ENCODE results near the gene RASGRP2.
A peak's percentile ranks its signal among the peaks of the same experiment; 100 is the strongest.

The RASGRP2 gene

DNA sequence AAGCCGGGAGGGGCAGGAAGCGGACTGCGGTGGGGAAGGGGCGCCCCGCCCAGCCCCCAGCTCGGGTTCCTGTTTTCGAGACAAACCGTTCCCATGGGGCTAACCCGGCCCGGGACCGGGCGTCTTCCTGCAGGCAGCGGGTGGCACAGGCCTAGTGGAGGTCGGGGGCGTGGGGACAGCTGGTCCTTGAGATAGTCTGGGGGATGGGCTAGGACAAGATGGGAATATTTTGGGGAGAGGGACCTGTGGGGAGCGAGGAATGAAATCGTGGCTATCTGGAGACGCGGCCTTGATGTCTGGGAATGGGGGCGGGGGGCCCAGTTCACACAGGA, 1.2 kb upstream of the RASGRP2 start (continued):
- no peak for TF ChIP-seq ZNF18 (tag by site-specific recombination; IDR thresholded peaks at IDR 0.05)
- peak; percentile 46; the same call in 1 of the 2 replicates for TF ChIP-seq ZBTB20 (tag by site-specific recombination; IDR thresholded peaks at IDR 0.05)
- no peak for TF ChIP-seq ZBTB48 (tag by site-specific recombination; IDR thresholded peaks at IDR 0.05)
- TF ChIP-seq ZNF747 (tag by site-specific recombination; IDR thresholded peaks at IDR 0.05), result no peak
- no peak for TF ChIP-seq ZNF560 (tag by site-specific recombination; IDR thresholded peaks at IDR 0.05; ENCODE audit: borderline replicate concordance)
- no peak for TF ChIP-seq ATF2 (tag by site-specific recombination; IDR thresholded peaks at IDR 0.05; ENCODE audit: low read depth)
- no peak for TF ChIP-seq ZNF645 (tag by site-specific recombination; IDR thresholded peaks at IDR 0.05)
- TF ChIP-seq PRDM1 (tag by site-specific recombination; IDR thresholded peaks at IDR 0.05), result no peak
- TF ChIP-seq ZNF202 (tag by site-specific recombination; IDR thresholded peaks at IDR 0.05; ENCODE audit: borderline replicate concordance), result no peak
- TF ChIP-seq ZNF48 (tag by site-specific recombination; IDR thresholded peaks at IDR 0.05), result no peak
- no peak for TF ChIP-seq SP7 (tag by site-specific recombination; IDR thresholded peaks at IDR 0.05)
- TF ChIP-seq KLF16 (tag by site-specific recombination; IDR thresholded peaks at IDR 0.05), result no peak
- no peak for TF ChIP-seq ZNF112 (tag by site-specific recombination; IDR thresholded peaks at IDR 0.05)
- no peak for TF ChIP-seq INSM2 (tag by site-specific recombination; IDR thresholded peaks at IDR 0.05)
- no peak for TF ChIP-seq GFI1B (tag by site-specific recombination; IDR thresholded peaks at IDR 0.05)
- no peak for TF ChIP-seq ZNF169 (tag by site-specific recombination; IDR thresholded peaks at IDR 0.05)
- no peak for TF ChIP-seq SALL2 (tag by site-specific recombination; IDR thresholded peaks at IDR 0.05; ENCODE audit: borderline replicate concordance)
- no peak for TF ChIP-seq YY1 (tag by site-specific recombination; IDR thresholded peaks at IDR 0.05)
- TF ChIP-seq ZNF324 (tag by site-specific recombination; IDR thresholded peaks at IDR 0.05), result no peak
- no peak for TF ChIP-seq ZNF366 (tag by site-specific recombination; conservative IDR thresholded peaks at IDR 0.05)
- TF ChIP-seq KLF1 (tag by site-specific recombination; IDR thresholded peaks at IDR 0.05), result peak; percentile 92
- TF ChIP-seq GLIS2 (tag by site-specific recombination; IDR thresholded peaks at IDR 0.05), result 0 out of 2 replicates have a peak, but pooled peaks have one; percentile 31
- no peak for TF ChIP-seq ZNF488 (tag by site-specific recombination; IDR thresholded peaks at IDR 0.05)
- TF ChIP-seq ZNF654 (tag by site-specific recombination; IDR thresholded peaks at IDR 0.05; ENCODE audit: low read depth), result no peak
- TF ChIP-seq SCRT2 (tag by site-specific recombination; IDR thresholded peaks at IDR 0.05), result no peak
- no peak for TF ChIP-seq ZBTB11 (tag by site-specific recombination; conservative IDR thresholded peaks at IDR 0.05; ENCODE audit: low read depth)
- no peak for TF ChIP-seq ZNF610 (tag by site-specific recombination; IDR thresholded peaks at IDR 0.05; ENCODE audit: borderline replicate concordance)
- no peak for TF ChIP-seq ZNF292 (tag by site-specific recombination; IDR thresholded peaks at IDR 0.05; ENCODE audit: borderline replicate concordance, low read depth)
- TF ChIP-seq ZBTB8A (tag by site-specific recombination; IDR thresholded peaks at IDR 0.05), result peak; percentile 34; the same call in 1 of the 2 replicates
- no peak for TF ChIP-seq ZNF416 (tag by site-specific recombination; IDR thresholded peaks at IDR 0.05)
- no peak for TF ChIP-seq KLF9 (tag by site-specific recombination; IDR thresholded peaks at IDR 0.05; ENCODE audit: low read depth)
- 0 out of 2 replicates have a peak, but pooled peaks have one; percentile 29 for TF ChIP-seq ZIC2 (tag by site-specific recombination; IDR thresholded peaks at IDR 0.05)
- TF ChIP-seq ZFP37 (tag by site-specific recombination; IDR thresholded peaks at IDR 0.05), result no peak

Data from HEK293 (cell line).